Cortex of kidney (tissue), 1 donor: Measurements from ENCODE around the gene OSBPL3.

Source experiments
- DNase-seq: peaks from one replicate; lab custom pipeline; 2025; lab: John Stamatoyannopoulos, UW

The OSBPL3 gene

DNA sequence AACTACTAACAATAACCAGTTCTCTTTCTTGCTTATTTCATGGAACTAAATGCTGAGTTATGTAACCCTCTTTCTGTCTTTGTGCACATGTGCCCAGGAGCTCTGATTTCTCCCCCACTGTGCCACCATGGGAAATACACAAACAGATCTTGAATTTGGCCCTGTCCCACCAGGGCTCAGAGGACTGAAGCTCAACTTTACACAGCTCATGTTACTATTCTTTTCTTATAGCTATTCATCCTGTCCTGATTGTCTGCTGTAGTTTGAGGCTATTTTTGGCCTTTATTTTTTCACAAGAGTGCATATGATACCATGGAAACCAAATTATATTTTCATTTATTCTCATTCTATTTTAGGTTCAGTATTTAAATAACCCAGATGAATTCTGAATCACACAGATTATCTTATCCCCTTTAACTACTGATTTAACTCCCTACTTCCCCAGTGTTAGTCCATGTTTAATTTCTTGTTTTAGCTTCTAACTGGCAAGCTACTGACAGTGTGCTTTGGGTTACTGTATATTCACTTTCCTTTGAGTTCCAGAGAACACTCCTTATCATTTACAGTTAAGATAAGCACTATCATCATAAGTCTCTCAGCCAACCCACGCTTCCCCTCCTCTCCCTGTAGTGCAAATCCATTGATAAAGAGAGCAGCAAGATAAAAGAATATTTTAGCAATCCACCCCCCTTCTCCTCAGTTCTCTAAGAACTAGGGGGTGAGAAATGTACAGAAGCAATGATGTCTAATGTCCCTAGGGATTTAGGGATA is 150.9 kb downstream of the OSBPL3 start:
- no peak for DNase-seq

DNA sequence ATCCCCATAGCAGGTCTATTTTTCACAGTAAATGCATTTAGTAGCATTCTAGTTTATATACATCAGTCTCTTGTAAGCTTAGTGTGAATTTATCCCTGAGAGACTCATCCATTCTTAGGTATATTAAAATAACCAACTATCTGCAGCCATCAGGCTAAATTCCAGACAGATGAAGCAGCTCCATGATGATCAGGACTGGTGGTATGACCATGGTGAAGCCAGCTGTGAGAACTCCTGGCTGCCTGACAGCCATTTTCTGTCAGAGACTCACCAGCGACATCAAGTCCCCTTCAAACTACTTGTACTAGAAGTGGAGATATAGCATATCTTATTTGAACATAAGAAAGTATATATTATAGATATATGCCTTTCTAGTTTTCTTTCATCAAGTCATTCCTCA is 152.4 kb downstream of the OSBPL3 start:
- DNase-seq, result no peak

GRCh38 chr7:24827027-24827426 is 153.0 kb downstream of the OSBPL3 start:
- no peak for DNase-seq

DNA sequence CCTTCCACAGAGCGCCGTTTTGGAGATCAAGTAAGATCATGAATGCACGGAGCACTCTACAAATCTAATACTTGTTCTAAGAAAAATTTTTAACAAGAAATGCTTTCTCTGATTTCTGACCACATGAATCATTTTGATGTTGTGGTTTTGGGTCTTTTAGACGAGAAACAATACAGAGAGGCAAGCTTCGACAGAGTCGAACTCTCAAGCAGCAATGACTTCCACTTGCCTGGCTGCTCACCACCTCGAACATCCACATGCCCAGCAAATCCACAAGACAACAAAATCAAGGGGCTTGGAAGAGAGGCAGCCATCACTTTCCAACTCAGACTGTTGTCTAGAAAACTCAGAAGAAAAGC is 153.3 kb downstream of the OSBPL3 start:
- DNase-seq, result no peak

- DNase-seq, result no peak
Measured at GRCh38 chr7:24825931-24826661, 153.9 kb downstream of the OSBPL3 start.

GRCh38 chr7:24825381-24825794 is 154.6 kb downstream of the OSBPL3 start:
- no peak for DNase-seq

- no peak for DNase-seq
Measured at GRCh38 chr7:24824896-24825295, 155.1 kb downstream of the OSBPL3 start.

- DNase-seq, result no peak
Measured at GRCh38 chr7:24824400-24824799, 155.6 kb downstream of the OSBPL3 start.

DNA sequence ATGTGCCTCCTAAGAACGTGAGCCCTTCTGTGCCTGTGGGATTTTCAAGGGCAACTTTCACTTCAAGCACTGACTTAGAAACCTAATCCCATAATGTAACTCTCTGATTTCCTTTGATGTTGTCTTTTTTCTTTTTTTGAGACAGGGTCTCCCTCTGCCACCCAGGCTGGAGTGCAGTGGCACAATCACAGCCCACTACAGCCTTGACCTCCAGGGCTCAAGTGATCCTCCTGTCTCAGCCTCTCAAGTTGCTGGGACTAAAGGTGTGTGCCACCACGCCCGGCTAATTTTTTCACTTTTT is 158.3 kb downstream of the OSBPL3 start:
- no peak for DNase-seq

GRCh38 chr7:24821045-24821753 is 158.8 kb downstream of the OSBPL3 start:
- DNase-seq, result no peak

GRCh38 chr7:24820730-24821044 is 159.3 kb downstream of the OSBPL3 start:
- DNase-seq, result no peak

GRCh38 chr7:24819916-24820689 is 159.9 kb downstream of the OSBPL3 start:
- no peak for DNase-seq

GRCh38 chr7:24817339-24817738 is 162.6 kb downstream of the OSBPL3 start:
- DNase-seq, result no peak

DNA sequence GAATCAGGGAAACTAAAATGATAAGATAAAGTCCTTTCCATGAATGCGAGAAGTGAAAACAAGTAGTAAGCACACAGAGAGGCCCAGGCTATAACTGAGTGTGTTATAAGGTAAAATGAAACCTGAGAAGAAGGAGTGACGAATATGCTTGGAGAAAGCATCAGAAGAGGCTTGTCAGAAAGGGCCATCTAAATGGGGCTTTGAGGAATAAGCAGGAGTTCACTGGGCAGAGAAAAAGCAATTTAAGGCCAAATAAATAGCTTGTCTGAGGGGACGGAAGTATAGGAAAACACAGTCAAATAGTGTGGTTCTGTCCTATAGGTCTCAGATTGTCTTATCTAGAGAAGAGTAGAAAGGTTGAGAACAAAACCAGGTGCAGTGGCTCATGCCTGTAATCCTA is 163.1 kb downstream of the OSBPL3 start:
- no peak for DNase-seq

GRCh38 chr7:24812305-24812945 is 167.6 kb downstream of the OSBPL3 start:
- no peak for DNase-seq

DNA sequence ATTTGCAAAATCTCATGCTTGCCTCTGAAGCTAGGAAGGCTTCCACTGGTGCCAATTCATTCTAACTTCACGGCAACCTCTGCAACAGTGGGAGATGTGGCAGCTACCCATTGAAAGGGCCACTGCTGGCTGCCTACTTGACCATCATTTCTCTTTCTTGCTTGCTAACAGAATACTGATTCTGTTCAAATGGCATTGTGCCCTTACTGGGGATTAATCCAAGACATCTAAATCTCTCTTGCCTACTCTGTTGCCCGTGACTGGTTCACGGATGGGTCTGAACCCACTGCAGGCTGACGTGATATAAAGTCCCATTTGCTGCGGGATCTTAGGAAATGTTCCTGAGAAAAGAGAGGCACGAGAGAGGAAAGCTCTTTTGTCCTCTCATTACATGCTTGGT is 171.5 kb downstream of the OSBPL3 start:
- DNase-seq, result no peak

DNA sequence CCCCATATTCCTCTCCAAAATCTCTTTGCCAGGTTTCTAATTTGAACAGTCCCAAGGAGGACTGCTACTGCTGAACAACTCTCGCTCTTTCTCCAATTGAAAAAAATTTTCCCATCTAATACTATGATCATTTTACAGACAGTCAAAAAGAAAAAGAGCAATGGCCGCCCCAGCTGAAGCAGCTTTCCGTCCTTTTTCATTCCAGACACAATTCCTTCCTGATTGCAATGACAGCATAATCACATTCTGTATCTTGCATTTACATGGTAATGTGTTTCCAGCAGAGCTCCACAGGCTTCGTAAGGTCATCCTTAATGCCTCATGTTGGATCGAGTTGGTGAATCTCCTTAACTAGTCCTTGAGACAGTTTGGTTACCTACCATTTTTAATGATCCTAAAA is 177.7 kb downstream of the OSBPL3 start:
- no peak for DNase-seq

DNA sequence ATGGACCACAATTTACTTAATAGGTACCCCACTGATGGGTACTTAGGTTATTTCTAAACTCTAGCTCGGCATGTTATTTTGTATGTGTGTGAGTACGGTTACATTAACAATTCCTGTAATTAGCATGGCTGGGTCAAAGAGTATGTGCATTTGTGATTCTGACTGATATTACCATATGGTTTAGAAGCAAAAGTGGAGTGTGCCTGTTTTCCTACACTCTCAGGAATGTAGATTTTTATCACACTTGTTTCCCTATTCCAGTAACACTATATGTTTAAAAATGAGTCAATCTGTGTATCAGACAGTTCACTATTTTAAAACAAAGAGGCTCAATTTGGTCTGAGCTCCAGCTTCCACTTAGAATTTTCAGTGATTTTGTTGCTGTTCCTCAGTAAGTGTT is 178.1 kb downstream of the OSBPL3 start:
- no peak for DNase-seq

GRCh38 chr7:24800667-24801066 is 179.3 kb downstream of the OSBPL3 start:
- no peak for DNase-seq

- no peak for DNase-seq
Measured at GRCh38 chr7:24800073-24800472, 179.9 kb downstream of the OSBPL3 start.

GRCh38 chr7:24799506-24799905 is 180.5 kb downstream of the OSBPL3 start:
- no peak for DNase-seq

DNA sequence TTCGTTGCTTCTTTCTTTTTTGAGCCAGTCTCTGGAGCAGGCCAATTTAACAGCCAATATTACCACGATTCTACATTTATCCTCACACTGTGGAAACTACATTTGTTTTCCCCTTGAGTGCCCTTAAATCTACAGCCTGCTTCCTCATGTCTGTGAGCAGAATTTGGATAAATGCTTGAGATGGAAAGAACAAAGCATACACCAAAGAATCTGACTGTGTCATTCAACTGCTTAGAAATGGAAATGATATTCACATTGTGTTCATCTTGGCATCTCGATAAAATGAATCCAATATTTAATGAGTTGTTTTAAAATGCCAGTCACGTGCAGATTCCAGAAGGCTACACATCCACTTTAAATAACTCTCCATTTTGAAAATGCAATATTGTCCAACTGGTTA is 181.7 kb downstream of the OSBPL3 start:
- DNase-seq, result no peak
